Upper lobe of left lung (tissue), 6 donors: ENCODE results near the gene SLC39A6. TPM values are rescaled to one million over a fixed set of nuclear protein-coding genes. Genes with fewer than 3 reads are reported as not detected.

Source experiments
- ATAC-seq, 2 donors: fragments of 200-7000 bp; cut with Tn5 transposase; one replicate each; pipeline ENCODE4 v1.9.1; 2022; ENCODE audit warnings: mild to moderate bottlenecking in 2 of 2, moderate library complexity in 2 of 2; ENCODE audit not compliant: low FRiP score in 2 of 2
- DNase-seq, 2 donors: peaks; one replicate each; pipeline ENCODE4 v3.0.0-alpha.2; 2019 to 2020
- H3K27ac ChIP-seq, 4 donors: fragments of 200-600 bp; sonication (generic); one replicate each; pipeline ENCODE4 v1.5.1; 2016 to 2019
- H3K27me3 ChIP-seq, 4 donors: fragments of 200-600 bp; sonication (generic); one replicate each; pipeline ENCODE4 v1.5.1; 2017 to 2019
- H3K36me3 ChIP-seq, 4 donors: fragments of 200-600 bp; sonication (generic); one replicate each; pipeline ENCODE4 v1.5.1; 2016 to 2019
- H3K4me1 ChIP-seq, 4 donors: fragments of 200-600 bp; sonication (generic); one replicate each; pipeline ENCODE4 v1.5.1; 2018 to 2019
- H3K4me3 ChIP-seq, 4 donors: fragments of 200-600 bp; sonication (generic); one replicate each; pipeline ENCODE4 v1.5.1; 2017 to 2019; ENCODE audit warnings: mild to moderate bottlenecking in 2 of 4, moderate library complexity in 1 of 4
- H3K9me3 ChIP-seq, 4 donors: fragments of 200-600 bp; sonication (generic); one replicate each; pipeline ENCODE4 v1.5.1; 2018 to 2019
- EP300 ChIP-seq, 4 donors: sonication (generic); formaldehyde crosslinking; IDR thresholded peaks; one replicate each; pipeline ENCODE4 v1.5.1; 2017; ENCODE audit warnings: antibody characterized with exemption in 4 of 4, control low read depth in 2 of 4
- POLR2A ChIP-seq, 4 donors: fragments of 450-650 bp; IDR thresholded peaks; one replicate each; pipeline ENCODE4 v1.5.1; 2016 to 2017; ENCODE audit warnings: antibody characterized with exemption in 4 of 4, mild to moderate bottlenecking in 2 of 4
- POLR2AphosphoS5 ChIP-seq, 2 donors: sonication (generic); formaldehyde crosslinking; IDR thresholded peaks; one replicate each; pipeline ENCODE4 v1.5.1; 2017; ENCODE audit warnings: antibody characterized with exemption in 2 of 2
- WGBS, 2 donors: methylation state at CpG; one replicate each; pipeline ENCODE4 v1.1.5; 2017 to 2018; 5-methylcytosine and 5-hydroxymethylcytosine counted together
- total RNA-seq, 6 donors: library from RNA; depleted of rRNA in 4 of 6; stranded (reverse); fragments of >200 nt in 4 of 6; gene quantifications; one replicate each; pipeline versions ENCODE4 v1.1.0 to v1.2.1, GENCODE V29; 2016 to 2021
- TF ChIP-seq, protein P1 (sequence below), 6 experiments: fragments of 450-650 bp in 4 of 6; fragments of 200-600 bp in 2 of 6; sonication (generic) in 2 of 6; IDR thresholded peaks; one replicate each; pipeline ENCODE4 v1.5.1; 2016 to 2019; ENCODE audit warnings: antibody characterized with exemption in 6 of 6
- donor health status: DM: no; HTN: no; CAD: no; lungs with moderate emphysema.
- donor health status: DM: no; HTN: yes; CAD: no; lungs with severe emphysema.

Gene SLC39A6
- total RNA-seq, 6 donors from 2014 or later = 10.0 to 39.6 (median 22.7) TPM

DNA sequence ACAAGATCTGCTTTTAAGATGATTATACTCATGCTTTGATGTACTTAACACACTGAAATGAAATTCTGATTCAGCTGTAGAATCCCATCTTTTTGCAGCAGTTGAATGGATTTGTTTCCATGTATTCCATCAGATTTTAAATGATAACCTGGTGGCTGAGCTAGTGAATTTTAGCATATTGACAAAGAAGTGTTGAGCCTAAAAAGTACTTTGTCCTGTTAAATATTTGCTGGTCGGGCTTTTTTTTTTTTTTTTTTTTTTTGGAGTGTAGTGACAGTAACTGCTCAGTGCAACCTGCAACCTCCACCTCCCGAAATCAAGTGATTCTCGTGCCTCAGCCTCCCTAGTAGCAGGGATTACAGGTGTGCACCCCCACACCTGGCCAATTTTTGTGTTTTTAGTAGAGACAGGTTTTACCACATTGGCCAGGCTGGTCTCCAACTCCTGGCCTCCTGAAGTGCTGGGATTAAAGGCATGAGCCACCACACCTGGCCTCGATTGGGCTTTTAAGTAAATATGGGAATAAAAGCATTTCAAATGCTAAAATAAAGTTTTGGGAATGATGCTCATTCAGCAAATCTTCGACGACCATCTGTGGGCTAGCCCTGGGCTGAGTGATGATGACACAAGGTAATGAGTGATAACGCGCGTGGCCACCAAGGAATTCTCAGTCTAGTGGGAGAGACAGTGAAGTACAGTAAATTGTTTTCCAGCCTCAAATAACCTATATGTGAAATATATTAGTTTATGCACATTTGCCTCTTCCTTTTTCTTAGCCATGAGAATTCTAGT is 2.7 kb upstream of the SLC39A6 start:
- ATAC-seq = no peak
- no peak overlapping the region for H3K4me3 ChIP-seq
- TF ChIP-seq POLR2A (IDR thresholded peaks at IDR 0.05) (no peak), EP300 (IDR thresholded peaks at IDR 0.05) (no peak), POLR2AphosphoS5 (IDR thresholded peaks at IDR 0.05) (no peak)
- TF ChIP-seq, protein P1, sequence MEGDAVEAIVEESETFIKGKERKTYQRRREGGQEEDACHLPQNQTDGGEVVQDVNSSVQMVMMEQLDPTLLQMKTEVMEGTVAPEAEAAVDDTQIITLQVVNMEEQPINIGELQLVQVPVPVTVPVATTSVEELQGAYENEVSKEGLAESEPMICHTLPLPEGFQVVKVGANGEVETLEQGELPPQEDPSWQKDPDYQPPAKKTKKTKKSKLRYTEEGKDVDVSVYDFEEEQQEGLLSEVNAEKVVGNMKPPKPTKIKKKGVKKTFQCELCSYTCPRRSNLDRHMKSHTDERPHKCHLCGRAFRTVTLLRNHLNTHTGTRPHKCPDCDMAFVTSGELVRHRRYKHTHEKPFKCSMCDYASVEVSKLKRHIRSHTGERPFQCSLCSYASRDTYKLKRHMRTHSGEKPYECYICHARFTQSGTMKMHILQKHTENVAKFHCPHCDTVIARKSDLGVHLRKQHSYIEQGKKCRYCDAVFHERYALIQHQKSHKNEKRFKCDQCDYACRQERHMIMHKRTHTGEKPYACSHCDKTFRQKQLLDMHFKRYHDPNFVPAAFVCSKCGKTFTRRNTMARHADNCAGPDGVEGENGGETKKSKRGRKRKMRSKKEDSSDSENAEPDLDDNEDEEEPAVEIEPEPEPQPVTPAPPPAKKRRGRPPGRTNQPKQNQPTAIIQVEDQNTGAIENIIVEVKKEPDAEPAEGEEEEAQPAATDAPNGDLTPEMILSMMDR (IDR thresholded peaks at IDR 0.05) = no peak
- no peaks in the 10 kb centered on the region for H3K27me3 ChIP-seq
- H3K4me1 ChIP-seq = peaks cover 21 to 43% (median 27%) of the 10 kb centered on the region in 4 donors
- no peak overlapping the region for H3K27ac ChIP-seq
- no peaks in the 10 kb centered on the region for H3K9me3 ChIP-seq
- DNase-seq = no peak
- WGBS, 2 donors = 91 to 94% methylated on average over 9 of the region's 9 CpGs
- peaks cover 0 to 28% (median 2%) of the 10 kb centered on the region in 4 donors for H3K36me3 ChIP-seq

DNA sequence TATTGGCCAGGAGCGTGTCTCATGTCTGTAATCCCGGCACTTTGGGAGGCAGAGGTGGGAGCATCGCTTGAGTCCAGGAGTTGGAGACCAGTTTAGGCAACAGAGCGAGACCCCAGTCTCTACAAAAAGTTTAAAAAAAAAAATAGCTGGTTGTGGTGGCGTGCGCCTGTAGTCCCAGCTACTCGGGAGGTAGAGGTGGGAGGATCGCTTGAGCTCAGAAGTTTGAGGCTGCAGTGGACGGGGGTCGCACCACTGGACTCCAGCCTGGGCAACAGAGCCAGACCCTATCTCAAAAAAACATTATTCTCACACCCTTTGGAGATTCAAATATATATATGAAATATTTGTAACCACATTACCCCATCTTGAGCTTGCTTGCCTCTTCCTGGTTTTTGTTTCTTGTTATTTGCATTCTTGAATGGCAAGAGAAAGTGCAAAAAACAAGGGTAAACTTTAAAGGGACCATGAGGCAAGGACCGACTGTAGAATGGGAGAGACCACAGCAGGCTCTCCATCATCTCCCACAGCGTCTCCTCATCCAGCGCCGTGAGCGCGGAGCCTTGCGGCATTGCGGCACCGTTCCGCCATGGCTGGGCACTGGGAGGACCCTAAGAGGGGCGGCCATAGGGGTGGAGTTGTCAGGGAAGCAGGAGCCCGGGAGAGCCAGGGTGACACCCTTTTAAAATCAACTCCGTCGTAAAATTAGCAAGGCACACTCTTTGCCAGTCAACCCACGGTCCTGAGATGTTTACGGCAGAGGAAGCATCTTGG is 1.9 kb upstream of the SLC39A6 start:
- DNase-seq = peak in 1 of 2 donors; percentile 79
- Histone ChIP-seq H3K36me3 (peaks cover 0 to 21% (median 0%) of the 10 kb centered on the region in 4 donors), H3K27me3 (no peaks in the 10 kb centered on the region), H3K9me3 (no peaks in the 10 kb centered on the region), H3K4me3 (peak overlapping the region; percentile 82 to 92 (median 86)), H3K27ac (peak overlapping the region in 1 of 4 donors; percentile 99), H3K4me1 (peaks cover 21 to 43% (median 27%) of the 10 kb centered on the region in 4 donors)
- ATAC-seq = no peak
- 90 to 94% methylated on average over 26 of the region's 26 CpGs for WGBS, 2 donors
- TF ChIP-seq, protein P1 (IDR thresholded peaks at IDR 0.05) = no peak
- TF ChIP-seq POLR2AphosphoS5 (IDR thresholded peaks at IDR 0.05) = no peak
- no peak for TF ChIP-seq EP300 (IDR thresholded peaks at IDR 0.05)
- TF ChIP-seq POLR2A (IDR thresholded peaks at IDR 0.05) = no peak

DNA sequence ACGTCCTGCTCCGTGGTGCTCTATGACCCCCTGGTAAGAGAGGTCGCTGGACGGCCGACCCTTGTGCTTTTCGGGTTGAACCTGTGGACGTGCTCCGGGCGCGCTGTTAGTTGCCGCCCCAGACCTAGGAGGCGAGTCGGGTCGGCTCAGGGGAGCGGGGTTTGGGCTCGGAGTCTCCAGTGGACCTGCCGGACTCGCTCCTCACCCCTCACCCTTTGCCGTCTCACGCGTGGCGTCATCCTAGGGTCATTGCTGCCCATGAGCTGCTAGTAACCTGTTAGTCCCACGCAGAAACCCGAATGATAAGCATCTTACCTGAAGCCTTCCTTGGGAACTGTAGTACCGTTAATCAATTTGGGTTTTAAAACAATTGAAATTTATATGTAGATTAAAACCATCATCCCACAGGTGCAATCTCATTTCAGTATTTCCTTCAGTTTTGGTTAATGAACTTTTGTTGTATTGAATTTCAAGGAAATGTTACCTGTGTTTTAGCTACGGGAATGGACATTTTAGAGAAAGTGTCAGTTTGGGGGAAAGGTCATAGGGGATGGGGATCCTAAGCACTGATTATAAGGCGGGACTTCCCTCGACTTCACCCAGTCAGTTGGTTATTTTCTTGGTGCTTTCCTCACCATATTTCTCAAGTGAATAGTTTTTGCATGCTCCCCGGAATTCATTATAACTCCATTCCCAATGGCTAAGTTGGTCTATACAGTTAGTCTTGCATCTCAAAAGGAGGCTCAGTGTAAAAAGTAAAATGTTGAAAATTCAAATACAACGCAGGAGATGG is 1.1 kb upstream of the SLC39A6 start:
- no peaks in the 10 kb centered on the region for H3K9me3 ChIP-seq
- ATAC-seq (peak; percentile 17 to 30), DNase-seq (peak in 1 of 2 donors; percentile 81)
- TF ChIP-seq, protein P1 (IDR thresholded peaks at IDR 0.05) = no peak
- no peak for TF ChIP-seq POLR2A (IDR thresholded peaks at IDR 0.05)
- no peak for TF ChIP-seq POLR2AphosphoS5 (IDR thresholded peaks at IDR 0.05)
- no peak for TF ChIP-seq EP300 (IDR thresholded peaks at IDR 0.05)
- H3K4me3 ChIP-seq = peak overlapping the region; percentile 82 to 92 (median 86)
- H3K4me1 ChIP-seq = peaks cover 21 to 43% (median 27%) of the 10 kb centered on the region in 4 donors
- peaks cover 0 to 18% (median 0%) of the 10 kb centered on the region in 4 donors for H3K36me3 ChIP-seq
- 2 to 8% methylated on average over 7 to 30 of the region's 30 CpGs for WGBS, 2 donors
- H3K27me3 ChIP-seq = no peaks in the 10 kb centered on the region
- H3K27ac ChIP-seq = peak overlapping the region; percentile 91 to 99 (median 95)

DNA sequence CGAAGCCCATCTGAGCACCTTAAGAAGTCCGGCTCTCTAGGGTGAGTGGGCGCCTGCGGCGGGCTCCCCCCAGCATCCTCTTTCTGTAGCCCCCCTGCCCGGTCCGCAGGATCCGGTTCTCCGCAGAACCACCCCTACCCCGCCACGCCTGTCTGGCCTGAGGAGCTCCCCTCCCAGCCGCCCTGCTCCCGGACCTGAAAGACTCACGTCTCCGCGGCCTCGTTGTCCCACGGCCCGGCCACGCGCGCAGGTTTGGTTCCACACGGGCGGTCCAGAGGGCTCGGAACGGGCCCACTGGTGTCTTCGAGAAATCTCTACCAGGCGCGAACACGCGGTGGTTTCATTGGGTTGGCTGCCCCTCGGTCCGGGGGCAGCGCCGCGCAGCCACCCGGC is 237 bp downstream of the SLC39A6 start:
- Histone ChIP-seq H3K27ac (peak overlapping the region; percentile 91 to 99 (median 95)), H3K36me3 (peaks cover 0 to 11% (median 2%) of the 10 kb centered on the region in 4 donors), H3K9me3 (no peaks in the 10 kb centered on the region), H3K27me3 (no peaks in the 10 kb centered on the region), H3K4me1 (peaks cover 21 to 43% (median 27%) of the 10 kb centered on the region in 4 donors), H3K4me3 (peak overlapping the region; percentile 82 to 92 (median 84))
- WGBS, 2 donors = 0 to 1% methylated on average over 5 to 29 of the region's 37 CpGs
- DNase-seq (no peak), ATAC-seq (peak in 1 of 2 donors; percentile 56)
- TF ChIP-seq, protein P1 (IDR thresholded peaks at IDR 0.05) = peak in 1 of 6 experiments; percentile 6
- no peak for TF ChIP-seq POLR2AphosphoS5 (IDR thresholded peaks at IDR 0.05)
